Tibial nerve (tissue), 4 donors: ENCODE measurements around the gene SCN5A. TPM values are rescaled to one million over a fixed set of nuclear protein-coding genes. Genes with fewer than 3 reads are reported as not detected.

Experiments
- DNase-seq, 2 donors: peaks; one replicate each; pipeline ENCODE4 v3.0.0-alpha.2; 2019; ENCODE audit warnings: low spot score in 2 of 2
- H3K27ac ChIP-seq, 4 donors: fragments of 200-600 bp; sonication (generic) in 3 of 4; one replicate each; pipeline ENCODE4 v1.5.1; 2017 to 2019; ENCODE audit warnings: mild to moderate bottlenecking in 1 of 4
- H3K27me3 ChIP-seq, 2 donors: fragments of 200-600 bp; sonication (generic) in 1 of 2; one replicate each; pipeline versions ENCODE4 v1.5.1 to v1.6.0; 2017 to 2019
- H3K36me3 ChIP-seq, 3 donors: fragments of 200-600 bp; sonication (generic); one replicate each; pipeline ENCODE4 v1.5.1; 2018 to 2019
- H3K4me1 ChIP-seq, 4 donors: fragments of 200-600 bp; sonication (generic) in 3 of 4; one replicate each; pipeline ENCODE4 v1.5.1; 2017 to 2019
- H3K4me3 ChIP-seq, 4 donors: fragments of 200-600 bp; sonication (generic) in 3 of 4; one replicate each; pipeline ENCODE4 v1.5.1; 2017 to 2019; ENCODE audit warnings: mild to moderate bottlenecking in 1 of 4, moderate library complexity in 1 of 4
- H3K9me3 ChIP-seq, 4 donors: fragments of 200-600 bp; sonication (generic) in 3 of 4; one replicate each; pipeline ENCODE4 v1.5.1; 2017 to 2019
- EP300 ChIP-seq, 2 donors: sonication (generic); formaldehyde crosslinking; IDR thresholded peaks; one replicate each; pipeline ENCODE4 v1.6.1; 2017; ENCODE audit warnings: antibody characterized with exemption in 2 of 2, mild to moderate bottlenecking in 1 of 2
- POLR2A ChIP-seq, 2 donors: fragments of 450-650 bp; IDR thresholded peaks; one replicate each; pipeline ENCODE4 v1.6.1; 2017; ENCODE audit warnings: antibody characterized with exemption in 2 of 2, mild to moderate bottlenecking in 2 of 2, moderate library complexity in 2 of 2
- whole genome bisulfite sequencing, 2 donors: methylation state at CpG; one replicate each; pipeline ENCODE4 v1.1.5; 2018; 5-methylcytosine and 5-hydroxymethylcytosine counted together
- total RNA-seq, 4 donors: library from RNA; depleted of rRNA; stranded (reverse); fragments of >200 nt; gene quantifications; one replicate each; pipeline ENCODE4 v1.1.0, GENCODE V29; 2016
- TF ChIP-seq, protein P1 (sequence below), 5 experiments: fragments of 200-600 bp in 3 of 5; fragments of 450-650 bp in 2 of 5; sonication (generic) in 3 of 5; IDR thresholded peaks; one replicate each; pipeline ENCODE4 v1.5.1; 2016 to 2019; ENCODE audit warnings: antibody characterized with exemption in 5 of 5, mild to moderate bottlenecking in 3 of 5, moderate library complexity in 2 of 5

Gene SCN5A
- total RNA-seq, 4 donors from 2014 or later, result 0.44 to 2.7 (median 1.8) TPM

- Histone ChIP-seq H3K36me3 (peaks cover 0 to 47% (median 0%) of the 10 kb centered on the region in 3 donors), H3K4me3 (no peak overlapping the region), H3K27me3 (no peaks in the 10 kb centered on the region), H3K4me1 (peaks cover 0 to 4% (median 0%) of the 10 kb centered on the region in 4 donors), H3K27ac (no peak overlapping the region), H3K9me3 (no peaks in the 10 kb centered on the region)
- DNase-seq, result no peak
- TF ChIP-seq POLR2A (IDR thresholded peaks at IDR 0.05), result no peak
- no peak for TF ChIP-seq EP300 (IDR thresholded peaks at IDR 0.05)
- TF ChIP-seq, protein P1, sequence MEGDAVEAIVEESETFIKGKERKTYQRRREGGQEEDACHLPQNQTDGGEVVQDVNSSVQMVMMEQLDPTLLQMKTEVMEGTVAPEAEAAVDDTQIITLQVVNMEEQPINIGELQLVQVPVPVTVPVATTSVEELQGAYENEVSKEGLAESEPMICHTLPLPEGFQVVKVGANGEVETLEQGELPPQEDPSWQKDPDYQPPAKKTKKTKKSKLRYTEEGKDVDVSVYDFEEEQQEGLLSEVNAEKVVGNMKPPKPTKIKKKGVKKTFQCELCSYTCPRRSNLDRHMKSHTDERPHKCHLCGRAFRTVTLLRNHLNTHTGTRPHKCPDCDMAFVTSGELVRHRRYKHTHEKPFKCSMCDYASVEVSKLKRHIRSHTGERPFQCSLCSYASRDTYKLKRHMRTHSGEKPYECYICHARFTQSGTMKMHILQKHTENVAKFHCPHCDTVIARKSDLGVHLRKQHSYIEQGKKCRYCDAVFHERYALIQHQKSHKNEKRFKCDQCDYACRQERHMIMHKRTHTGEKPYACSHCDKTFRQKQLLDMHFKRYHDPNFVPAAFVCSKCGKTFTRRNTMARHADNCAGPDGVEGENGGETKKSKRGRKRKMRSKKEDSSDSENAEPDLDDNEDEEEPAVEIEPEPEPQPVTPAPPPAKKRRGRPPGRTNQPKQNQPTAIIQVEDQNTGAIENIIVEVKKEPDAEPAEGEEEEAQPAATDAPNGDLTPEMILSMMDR (IDR thresholded peaks at IDR 0.05), result no peak
- WGBS, 2 donors, result 87 to 88% methylated on average over 14 to 15 of the region's 15 CpGs
These were observed 86.2 kb downstream of the SCN5A start for GRCh38 chr3:38563070-38563885.

- TF ChIP-seq, protein P1 (IDR thresholded peaks at IDR 0.05), result no peak
- TF ChIP-seq EP300 (IDR thresholded peaks at IDR 0.05) (no peak), POLR2A (IDR thresholded peaks at IDR 0.05) (no peak)
- H3K9me3 ChIP-seq, result no peaks in the 10 kb centered on the region
- WGBS, 2 donors, result 97 to 100% methylated on average over 7 of the region's 7 CpGs
- DNase-seq, result no peak
- peaks cover 0 to 47% (median 0%) of the 10 kb centered on the region in 3 donors for H3K36me3 ChIP-seq
- peaks cover 0 to 4% (median 0%) of the 10 kb centered on the region in 4 donors for H3K4me1 ChIP-seq
- no peak overlapping the region for H3K27ac ChIP-seq
- H3K4me3 ChIP-seq, result no peak overlapping the region
- no peaks in the 10 kb centered on the region for H3K27me3 ChIP-seq
These were observed 87.0 kb downstream of the SCN5A start for GRCh38 chr3:38562467-38562925.

- H3K36me3 ChIP-seq, result peaks cover 0 to 47% (median 0%) of the 10 kb centered on the region in 3 donors
- no peaks in the 10 kb centered on the region for H3K9me3 ChIP-seq
- WGBS, 2 donors, result 62 to 67% methylated on average over 7 to 10 of the region's 10 CpGs
- no peak for DNase-seq
- H3K4me1 ChIP-seq, result peaks cover 0 to 4% (median 0%) of the 10 kb centered on the region in 4 donors
- no peak overlapping the region for H3K27ac ChIP-seq
- no peaks in the 10 kb centered on the region for H3K27me3 ChIP-seq
- TF ChIP-seq, protein P1 (IDR thresholded peaks at IDR 0.05), result no peak
- TF ChIP-seq EP300 (IDR thresholded peaks at IDR 0.05), result no peak
- no peak for TF ChIP-seq POLR2A (IDR thresholded peaks at IDR 0.05)
- H3K4me3 ChIP-seq, result no peak overlapping the region
These were observed 87.6 kb downstream of the SCN5A start for GRCh38 chr3:38561746-38562466.

DNA sequence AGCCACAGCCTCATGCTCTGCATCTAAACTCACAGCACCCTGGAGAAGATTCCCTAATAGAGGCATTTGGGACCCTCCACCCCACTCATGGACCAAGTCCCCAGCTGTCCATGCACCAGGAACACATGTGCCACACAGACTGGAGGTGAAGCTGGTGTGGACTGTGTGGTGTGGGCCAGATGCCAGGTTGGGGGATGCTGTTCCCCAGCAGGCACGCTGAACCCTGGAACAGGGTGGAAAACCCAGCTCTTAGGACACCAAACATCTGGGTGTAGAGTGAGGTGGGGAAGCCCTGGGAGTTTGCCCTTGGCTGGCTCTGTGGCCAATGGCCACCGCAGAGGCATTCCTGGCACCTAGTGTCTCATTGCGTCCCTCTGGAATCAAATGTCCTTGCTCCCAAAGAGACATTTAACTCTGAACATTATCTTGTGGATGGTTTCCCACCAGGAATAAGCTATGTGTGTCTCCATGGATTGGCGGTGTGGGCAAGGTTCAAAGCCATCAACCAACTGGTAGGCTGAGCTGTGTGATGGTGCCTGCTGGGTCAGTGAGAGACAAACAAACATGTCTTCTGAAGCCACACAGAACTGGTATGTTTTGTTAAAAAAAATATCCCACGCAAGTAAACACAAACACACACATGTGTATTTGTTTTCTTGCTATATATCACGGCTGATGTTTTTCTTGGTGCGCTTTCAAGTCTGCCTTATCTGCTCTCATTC is 88.3 kb downstream of the SCN5A start:
- H3K36me3 ChIP-seq, result peaks cover 0 to 45% (median 0%) of the 10 kb centered on the region in 3 donors
- DNase-seq, result no peak

More for the DNA sequence above, 88.3 kb downstream of the SCN5A start:
- 84 to 86% methylated on average over 7 of the region's 7 CpGs for WGBS, 2 donors
- no peak overlapping the region for H3K4me3 ChIP-seq
- H3K9me3 ChIP-seq, result no peaks in the 10 kb centered on the region
- TF ChIP-seq EP300 (IDR thresholded peaks at IDR 0.05) (no peak), POLR2A (IDR thresholded peaks at IDR 0.05) (no peak)
- TF ChIP-seq, protein P1 (IDR thresholded peaks at IDR 0.05), result no peak
- H3K27me3 ChIP-seq, result no peaks in the 10 kb centered on the region
- peaks cover 0 to 4% (median 0%) of the 10 kb centered on the region in 4 donors for H3K4me1 ChIP-seq
- no peak overlapping the region for H3K27ac ChIP-seq
